Measurements from ENCODE around the gene MAZ.

DNA sequence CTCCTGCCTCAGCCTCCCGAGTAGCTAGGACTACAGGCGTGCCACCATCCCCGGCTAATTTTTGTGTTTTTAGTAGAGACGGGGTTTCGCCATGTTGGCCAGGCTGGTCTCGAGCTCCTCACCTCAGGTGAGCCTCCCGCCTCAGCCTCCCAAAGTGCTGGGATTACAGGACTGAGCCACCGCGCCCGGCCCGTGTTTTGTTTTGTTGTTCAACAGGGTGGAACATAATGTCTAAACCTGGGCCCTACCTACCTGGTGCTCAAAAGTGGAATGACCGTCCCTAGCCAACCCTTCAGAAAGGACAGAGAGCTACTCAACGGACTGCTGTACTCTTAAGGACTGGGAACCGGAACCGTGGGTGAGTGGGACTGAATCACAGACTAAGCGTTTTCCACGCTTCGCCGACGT is 16.6 kb upstream of the MAZ start:
- TF ChIP-seq, protein P1, sequence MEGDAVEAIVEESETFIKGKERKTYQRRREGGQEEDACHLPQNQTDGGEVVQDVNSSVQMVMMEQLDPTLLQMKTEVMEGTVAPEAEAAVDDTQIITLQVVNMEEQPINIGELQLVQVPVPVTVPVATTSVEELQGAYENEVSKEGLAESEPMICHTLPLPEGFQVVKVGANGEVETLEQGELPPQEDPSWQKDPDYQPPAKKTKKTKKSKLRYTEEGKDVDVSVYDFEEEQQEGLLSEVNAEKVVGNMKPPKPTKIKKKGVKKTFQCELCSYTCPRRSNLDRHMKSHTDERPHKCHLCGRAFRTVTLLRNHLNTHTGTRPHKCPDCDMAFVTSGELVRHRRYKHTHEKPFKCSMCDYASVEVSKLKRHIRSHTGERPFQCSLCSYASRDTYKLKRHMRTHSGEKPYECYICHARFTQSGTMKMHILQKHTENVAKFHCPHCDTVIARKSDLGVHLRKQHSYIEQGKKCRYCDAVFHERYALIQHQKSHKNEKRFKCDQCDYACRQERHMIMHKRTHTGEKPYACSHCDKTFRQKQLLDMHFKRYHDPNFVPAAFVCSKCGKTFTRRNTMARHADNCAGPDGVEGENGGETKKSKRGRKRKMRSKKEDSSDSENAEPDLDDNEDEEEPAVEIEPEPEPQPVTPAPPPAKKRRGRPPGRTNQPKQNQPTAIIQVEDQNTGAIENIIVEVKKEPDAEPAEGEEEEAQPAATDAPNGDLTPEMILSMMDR (IDR thresholded peaks at IDR 0.05) = no peak
- TF ChIP-seq TCF7L2 (IDR thresholded peaks at IDR 0.05; ENCODE audit: low read depth, low read length) (no peak), POLR2AphosphoS5 (IDR thresholded peaks at IDR 0.05; ENCODE audit: low read depth, low read length) (no peak), SIN3A (IDR thresholded peaks at IDR 0.05; ENCODE audit: borderline replicate concordance, insufficient read depth, low read depth, low read length) (no peak)
- TF ChIP-seq, protein P2, sequence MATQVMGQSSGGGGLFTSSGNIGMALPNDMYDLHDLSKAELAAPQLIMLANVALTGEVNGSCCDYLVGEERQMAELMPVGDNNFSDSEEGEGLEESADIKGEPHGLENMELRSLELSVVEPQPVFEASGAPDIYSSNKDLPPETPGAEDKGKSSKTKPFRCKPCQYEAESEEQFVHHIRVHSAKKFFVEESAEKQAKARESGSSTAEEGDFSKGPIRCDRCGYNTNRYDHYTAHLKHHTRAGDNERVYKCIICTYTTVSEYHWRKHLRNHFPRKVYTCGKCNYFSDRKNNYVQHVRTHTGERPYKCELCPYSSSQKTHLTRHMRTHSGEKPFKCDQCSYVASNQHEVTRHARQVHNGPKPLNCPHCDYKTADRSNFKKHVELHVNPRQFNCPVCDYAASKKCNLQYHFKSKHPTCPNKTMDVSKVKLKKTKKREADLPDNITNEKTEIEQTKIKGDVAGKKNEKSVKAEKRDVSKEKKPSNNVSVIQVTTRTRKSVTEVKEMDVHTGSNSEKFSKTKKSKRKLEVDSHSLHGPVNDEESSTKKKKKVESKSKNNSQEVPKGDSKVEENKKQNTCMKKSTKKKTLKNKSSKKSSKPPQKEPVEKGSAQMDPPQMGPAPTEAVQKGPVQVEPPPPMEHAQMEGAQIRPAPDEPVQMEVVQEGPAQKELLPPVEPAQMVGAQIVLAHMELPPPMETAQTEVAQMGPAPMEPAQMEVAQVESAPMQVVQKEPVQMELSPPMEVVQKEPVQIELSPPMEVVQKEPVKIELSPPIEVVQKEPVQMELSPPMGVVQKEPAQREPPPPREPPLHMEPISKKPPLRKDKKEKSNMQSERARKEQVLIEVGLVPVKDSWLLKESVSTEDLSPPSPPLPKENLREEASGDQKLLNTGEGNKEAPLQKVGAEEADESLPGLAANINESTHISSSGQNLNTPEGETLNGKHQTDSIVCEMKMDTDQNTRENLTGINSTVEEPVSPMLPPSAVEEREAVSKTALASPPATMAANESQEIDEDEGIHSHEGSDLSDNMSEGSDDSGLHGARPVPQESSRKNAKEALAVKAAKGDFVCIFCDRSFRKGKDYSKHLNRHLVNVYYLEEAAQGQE (IDR thresholded peaks at IDR 0.05; ENCODE audit: insufficient read depth in 1 of 2, low read depth in 2 of 2, low read length in 1 of 2) = no peak
